Heart right ventricle (tissue), 16 donors: ENCODE measurements around the gene WASHC4. TPM values are rescaled to one million over a fixed set of nuclear protein-coding genes. Genes with fewer than 3 reads are reported as not detected.
"Not testable (repeated sequence)": the region's sequence is repeated elsewhere in the genome, so short reads cannot be mapped to it uniquely, and the experiment has no call there.

Experiments
- ATAC-seq, 8 donors: fragments of 200-7000 bp; cut with Tn5 transposase; one replicate each; pipeline ENCODE4 v1.9.1; 2020; ENCODE audit warnings: mild to moderate bottlenecking in 8 of 8, moderate library complexity in 8 of 8, moderate number of reproducible peaks in 1 of 8
- DNase-seq, 2 donors: peaks; one replicate each; pipeline ENCODE4 v3.0.0-alpha.2; 2020
- H3K27ac ChIP-seq, 10 donors: fragments of 200-600 bp; sonication (generic) in 2 of 10; one replicate each; pipeline versions ENCODE4 v1.5.0 to v1.8.0; 2020 to 2022; ENCODE audit warnings: mild to moderate bottlenecking in 3 of 10
- H3K27me3 ChIP-seq, 7 donors: fragments of 200-600 bp; one replicate each; pipeline ENCODE4 v1.8.0; 2021 to 2022; ENCODE audit warnings: mild to moderate bottlenecking in 2 of 7
- H3K36me3 ChIP-seq, 9 donors: fragments of 200-600 bp; sonication (generic) in 1 of 9; one replicate each; pipeline versions ENCODE4 v1.5.0 to v1.8.0; 2020 to 2022; ENCODE audit warnings: mild to moderate bottlenecking in 2 of 9
- H3K4me1 ChIP-seq, 9 donors: fragments of 200-600 bp; sonication (generic) in 1 of 9; one replicate each; pipeline versions ENCODE4 v1.5.0 to v1.8.0; 2020 to 2022; ENCODE audit warnings: mild to moderate bottlenecking in 4 of 9
- H3K4me3 ChIP-seq, 10 donors: fragments of 200-600 bp; sonication (generic) in 2 of 10; one replicate each; pipeline versions ENCODE4 v1.5.0 to v1.8.0; 2020 to 2022; ENCODE audit warnings: mild to moderate bottlenecking in 7 of 10, moderate library complexity in 2 of 10
- H3K9me3 ChIP-seq, 11 donors: fragments of 200-600 bp in 10 of 11; sonication (generic) in 2 of 11; one replicate each; pipeline versions ENCODE4 v1.5.0 to v1.8.0; 2013 to 2022; ENCODE audit warnings: mild to moderate bottlenecking in 2 of 11, control low read depth in 1 of 11, moderate library complexity in 1 of 11
- CTCF ChIP-seq, 9 donors: fragments of 200-600 bp; sonication (generic) in 2 of 9; IDR thresholded peaks; one replicate each; pipeline versions ENCODE4 v1.5.0 to v1.8.0; 2021 to 2022; ENCODE audit warnings: antibody characterized with exemption in 9 of 9, mild to moderate bottlenecking in 5 of 9, moderate library complexity in 1 of 9
- WGBS, 2 donors: extraction: QIAGEN DNeasy Blood & Tissue Kit; methylation state at CpG; one replicate each; pipeline ENCODE4 v1.1.7; 2013; ENCODE audit warnings: inconsistent platforms in 1 of 2; 5-methylcytosine and 5-hydroxymethylcytosine counted together
- intact Hi-C, 10 donors: fragments of 100-400 bp; cut with DNase I; formaldehyde crosslinking; loops; one replicate each; pipeline versions ENCODE4 v1.11.1 to v1.14.2; 2022
- polyA plus RNA-seq, 2 donors: library from polyadenylated mRNA; stranded (reverse); fragments of 200-250 nt; gene quantifications; one replicate each; pipeline ENCODE4 v1.2.3, GENCODE V29; 2013
- total RNA-seq, 10 donors: library from RNA; stranded (reverse); fragmentation: NEBNext Ultra II Directional in 3 of 10; extraction: Animal tissue kit (Norgen Biotek cat#: 25700) in 3 of 10; gene quantifications; one replicate each; pipeline versions ENCODE4 v1.2.1 to v1.2.4, GENCODE V29; 2021 to 2023
- donor health status: Arrhythmogenic right ventricular cardiomyopathy.
- donor health status: ischemic (EF 13 %, LVEDD 7.1; RV severe dilation, severe dysfunction).
- donor health status: healthy with polysubstance abuse.
- donor health status: DM: no; HTN: yes; CAD: no.
- donor health status: DM: no; HTN: no; CAD: no.
- donor health status: ischemic (EF 25% LVEDD 6.9; RV normal size, moderate dysfunction).
- donor health status: ischemic (EF 25% LVEDD 5.7; RV mildly dilated, moderate dysfunction).
- donor health status: healthy.
- donor health status: DM: yes; HTN: yes; CAD: no.
- donor health status: Ischemic cardiomyopathy.
- donor health status: ischemic (EF 35%, LVEDD 5.7; RV mildly dilated, moderate dysfunction).
- donor health status: nonischemic (EF 11% LVEDD 7.7; RV severe dilation, severe dysfunction).
- donor health status: DM: yes; HTN: yes; CAD: no.
- donor health status: PGD.
- donor health status: ischemic (EF 29% LVEDD 5.4; RV normal size, mild dysfunction).
- donor health status: nonischemic (EF 23%, LVEDD 6.1; RV moderate dilation, normal function).

WASHC4 gene
- total and polyA plus RNA-seq, 12 donors, result 7.2 to 31.8 (median 23.8) TPM

DNA sequence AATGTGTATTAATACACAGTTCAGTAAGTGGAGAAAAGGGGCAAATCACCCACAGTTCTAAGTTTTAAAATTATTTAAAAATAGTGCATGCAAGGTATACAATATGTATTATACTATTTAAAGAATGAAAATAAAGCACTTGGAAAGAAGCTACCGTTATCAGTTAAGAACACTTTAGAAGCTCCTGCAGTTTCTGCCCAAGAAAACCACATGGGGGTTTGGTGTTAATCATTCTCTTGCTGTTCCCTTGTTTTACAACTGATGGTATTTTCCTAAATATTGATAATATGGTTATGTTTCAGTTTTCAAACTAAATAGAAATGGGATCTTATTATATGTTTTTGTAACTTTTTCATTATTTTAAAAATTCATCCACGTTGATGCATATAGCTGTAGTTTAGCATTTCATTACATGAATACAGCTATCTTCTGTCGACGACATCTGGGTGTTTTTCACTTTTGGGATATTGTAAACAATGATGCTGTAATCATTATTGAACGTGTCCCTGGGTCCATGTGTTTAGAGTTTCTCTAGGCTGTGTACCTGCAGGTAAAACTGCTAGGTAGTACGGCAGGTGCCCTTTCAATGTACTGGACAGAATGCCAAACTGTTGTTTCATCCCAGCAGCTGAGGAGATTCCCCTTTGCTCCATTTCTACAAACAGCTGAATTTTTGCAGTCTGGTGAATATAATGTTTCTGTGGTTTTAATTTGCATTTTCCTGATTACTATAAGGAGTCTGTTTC lies 64.3 kb downstream of the WASHC4 start:
- Histone ChIP-seq H3K27ac (no peak overlapping the region), H3K4me1 (no peaks in the 10 kb centered on the region), H3K4me3 (no peak overlapping the region), H3K36me3 (peaks cover 0 to 100% (median 37%) of the 10 kb centered on the region in 9 donors), H3K9me3 (no peaks in the 10 kb centered on the region), H3K27me3 (no peaks in the 10 kb centered on the region)
- intact Hi-C loops, result loop anchor here in 2 of 10 donors (10.0 kb wide), 1 partner anchor 47 kb away; no protein-coding TSS in a partner anchor
- 85 to 86% methylated on average over 6 of the region's 6 CpGs for WGBS, 2 donors
- TF ChIP-seq CTCF (IDR thresholded peaks at IDR 0.05), result no peak
- no peak for ATAC-seq
- DNase-seq, result no peak

DNA sequence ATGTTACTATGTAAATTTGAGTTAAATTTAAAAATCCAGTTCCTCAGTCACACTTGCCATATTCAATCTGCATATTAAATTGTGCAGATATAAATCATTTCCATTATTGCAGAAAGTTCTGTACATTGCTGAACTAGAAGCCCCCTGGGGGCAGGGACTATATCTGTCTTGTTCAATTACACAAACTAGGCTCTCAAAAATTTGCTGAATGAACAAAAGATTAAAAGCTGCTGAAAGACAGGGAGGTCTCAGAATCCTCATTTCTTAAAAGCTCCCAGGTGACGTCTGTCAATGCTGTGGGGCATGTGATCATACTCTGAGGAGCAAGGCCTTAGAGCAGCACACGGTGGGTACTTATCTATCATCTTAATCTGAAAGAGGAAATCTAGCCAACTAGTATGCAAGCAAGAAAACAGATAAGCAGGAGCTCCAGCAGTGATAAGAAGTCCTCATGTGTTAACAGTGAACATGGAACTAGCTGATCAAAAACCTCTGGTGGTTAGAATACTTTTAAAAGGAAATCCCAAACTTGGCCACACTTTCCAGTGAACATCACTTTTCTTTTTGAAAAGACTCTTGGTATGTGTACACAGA lies 68.0 kb downstream of the WASHC4 start:
- WGBS, 2 donors, result 59 to 62% methylated on average over 2 of the region's 2 CpGs
- peak in 1 of 8 donors; percentile 12 for ATAC-seq
- intact Hi-C loops, result loop anchor here in 2 of 10 donors (10.0 kb wide), 1 partner anchor 51 kb away; no protein-coding TSS in a partner anchor
- H3K27ac ChIP-seq, result no peak overlapping the region
- TF ChIP-seq CTCF (IDR thresholded peaks at IDR 0.05), result no peak
- DNase-seq, result no peak
- no peaks in the 10 kb centered on the region for H3K4me1 ChIP-seq
- no peak overlapping the region for H3K4me3 ChIP-seq
- peaks cover 0 to 91% (median 30%) of the 10 kb centered on the region in 9 donors for H3K36me3 ChIP-seq
- peaks cover 0 to 17% (median 0%) of the 10 kb centered on the region in 11 donors for H3K9me3 ChIP-seq
- H3K27me3 ChIP-seq, result no peaks in the 10 kb centered on the region

- H3K9me3 ChIP-seq, result peaks cover 0 to 30% (median 0%) of the 10 kb centered on the region in 11 donors
- intact Hi-C loops, result loop anchor here in 2 of 10 donors (10.0 kb wide), 1 partner anchor 52 kb away; no protein-coding TSS in a partner anchor
- no peaks in the 10 kb centered on the region for H3K27me3 ChIP-seq
- 91 to 93% methylated on average over 4 of the region's 4 CpGs for WGBS, 2 donors
- no peak for TF ChIP-seq CTCF (IDR thresholded peaks at IDR 0.05)
- H3K36me3 ChIP-seq, result peaks cover 0 to 82% (median 21%) of the 10 kb centered on the region in 9 donors
- H3K4me3 ChIP-seq, result no peak overlapping the region
- DNase-seq (no peak), ATAC-seq (no peak)
- no peaks in the 10 kb centered on the region for H3K4me1 ChIP-seq
- H3K27ac ChIP-seq, result no peak overlapping the region
Observed at GRCh38 chr12:105177208-105177607, 69.7 kb downstream of the WASHC4 start.

DNA sequence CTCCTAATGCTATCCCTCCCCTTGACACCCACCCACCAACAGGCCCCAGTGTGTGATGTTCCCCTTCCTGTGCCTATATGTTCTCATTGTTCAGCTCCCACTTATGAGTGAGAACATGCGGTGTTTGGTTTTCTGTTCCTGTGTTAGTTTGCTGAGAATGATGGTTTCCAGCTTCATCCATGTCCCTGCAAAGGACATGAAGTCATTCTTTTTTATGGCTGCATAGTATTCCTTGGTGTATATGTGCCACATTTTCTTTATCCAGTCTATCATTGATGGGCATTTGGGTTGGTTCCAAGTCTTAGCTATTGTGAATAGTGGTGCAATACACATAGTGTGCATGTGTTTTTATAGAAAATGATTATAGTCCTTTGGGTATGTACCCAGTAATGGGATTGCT lies 71.6 kb downstream of the WASHC4 start:
- not testable (repeated sequence) for H3K4me3 ChIP-seq, H3K27ac ChIP-seq, H3K27me3 ChIP-seq, DNase-seq, ATAC-seq, H3K4me1 ChIP-seq
- peaks cover 0 to 32% (median 0%) of the 10 kb centered on the region in 11 donors for H3K9me3 ChIP-seq
- intact Hi-C loops, result loop anchor here in 2 of 10 donors (10.0 kb wide), 1 partner anchor 54 kb away; no protein-coding TSS in a partner anchor
- WGBS, 2 donors, result 94% methylated on average over 1 of the region's 1 CpG; no CpG with 5 or more reads in 1 of the 2 donors
- peaks cover 0 to 75% (median 26%) of the 10 kb centered on the region in 9 donors for H3K36me3 ChIP-seq

GRCh38 chr12:105183406-105183805 lies 75.9 kb downstream of the WASHC4 start:
- H3K27ac ChIP-seq, H3K4me1 ChIP-seq, H3K4me3 ChIP-seq, H3K27me3 ChIP-seq, intact Hi-C loops, ATAC-seq, DNase-seq: not testable (repeated sequence)
- Histone ChIP-seq H3K9me3 (peaks cover 0 to 32% (median 0%) of the 10 kb centered on the region in 11 donors), H3K36me3 (peaks cover 0 to 76% (median 49%) of the 10 kb centered on the region in 9 donors)
- 83 to 99% methylated on average over 4 of the region's 4 CpGs for WGBS, 2 donors

- ATAC-seq, DNase-seq, H3K27me3 ChIP-seq, H3K4me1 ChIP-seq, H3K27ac ChIP-seq, intact Hi-C loops, H3K4me3 ChIP-seq: not testable (repeated sequence)
- H3K36me3 ChIP-seq, result peaks cover 0 to 76% (median 54%) of the 10 kb centered on the region in 9 donors
- 99% methylated on average over 5 of the region's 5 CpGs for WGBS, 2 donors
- H3K9me3 ChIP-seq, result peaks cover 0 to 31% (median 0%) of the 10 kb centered on the region in 11 donors
Observed at GRCh38 chr12:105183976-105184375, 76.4 kb downstream of the WASHC4 start.
